ENCODE results near the gene INTS11.

DNA sequence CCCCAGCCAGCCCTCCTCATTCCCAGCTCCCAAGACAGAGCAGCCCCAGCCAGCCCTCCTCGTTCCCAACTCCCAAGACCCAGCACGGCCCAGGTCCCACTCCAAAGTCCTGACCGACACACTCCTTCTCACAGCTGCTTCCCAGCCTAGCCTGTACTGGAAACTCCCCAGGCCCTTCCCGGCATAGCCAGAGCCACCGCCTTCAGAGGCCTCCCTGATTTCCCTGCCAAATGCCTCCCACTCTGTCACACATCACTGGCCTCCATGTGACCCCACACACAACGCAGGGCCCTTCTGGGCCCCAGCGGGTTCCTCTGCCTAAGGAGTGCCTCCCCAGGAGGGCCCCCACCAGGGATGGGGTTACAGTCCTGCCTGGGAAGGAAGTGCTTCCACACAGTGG lies 53.6 kb downstream of the INTS11 start:
- TF ChIP-seq ZNF146 (tag by site-specific recombination; IDR thresholded peaks at IDR 0.05), result no peak
- TF ChIP-seq, protein P1, sequence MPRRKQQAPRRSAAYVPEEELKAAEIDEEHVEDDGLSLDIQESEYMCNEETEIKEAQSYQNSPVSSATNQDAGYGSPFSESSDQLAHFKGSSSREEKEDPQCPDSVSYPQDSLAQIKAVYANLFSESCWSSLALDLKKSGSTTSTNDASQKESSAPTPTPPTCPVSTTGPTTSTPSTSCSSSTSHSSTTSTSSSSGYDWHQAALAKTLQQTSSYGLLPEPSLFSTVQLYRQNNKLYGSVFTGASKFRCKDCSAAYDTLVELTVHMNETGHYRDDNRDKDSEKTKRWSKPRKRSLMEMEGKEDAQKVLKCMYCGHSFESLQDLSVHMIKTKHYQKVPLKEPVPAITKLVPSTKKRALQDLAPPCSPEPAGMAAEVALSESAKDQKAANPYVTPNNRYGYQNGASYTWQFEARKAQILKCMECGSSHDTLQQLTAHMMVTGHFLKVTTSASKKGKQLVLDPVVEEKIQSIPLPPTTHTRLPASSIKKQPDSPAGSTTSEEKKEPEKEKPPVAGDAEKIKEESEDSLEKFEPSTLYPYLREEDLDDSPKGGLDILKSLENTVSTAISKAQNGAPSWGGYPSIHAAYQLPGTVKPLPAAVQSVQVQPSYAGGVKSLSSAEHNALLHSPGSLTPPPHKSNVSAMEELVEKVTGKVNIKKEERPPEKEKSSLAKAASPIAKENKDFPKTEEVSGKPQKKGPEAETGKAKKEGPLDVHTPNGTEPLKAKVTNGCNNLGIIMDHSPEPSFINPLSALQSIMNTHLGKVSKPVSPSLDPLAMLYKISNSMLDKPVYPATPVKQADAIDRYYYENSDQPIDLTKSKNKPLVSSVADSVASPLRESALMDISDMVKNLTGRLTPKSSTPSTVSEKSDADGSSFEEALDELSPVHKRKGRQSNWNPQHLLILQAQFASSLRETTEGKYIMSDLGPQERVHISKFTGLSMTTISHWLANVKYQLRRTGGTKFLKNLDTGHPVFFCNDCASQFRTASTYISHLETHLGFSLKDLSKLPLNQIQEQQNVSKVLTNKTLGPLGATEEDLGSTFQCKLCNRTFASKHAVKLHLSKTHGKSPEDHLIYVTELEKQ (tag by site-specific recombination; IDR thresholded peaks at IDR 0.05; ENCODE audit: borderline replicate concordance), result no peak

Measured in HEK293 (cell line).